Stomach (tissue), 9 donors: ENCODE measurements around the gene VGLL3. TPM values are rescaled to one million over a fixed set of nuclear protein-coding genes. Genes with fewer than 3 reads are reported as not detected.

ENCODE experiments used
- DNase-seq, 2 donors: peaks; one replicate each; pipeline versions ENCODE4 v3.0.0 to v3.0.0-alpha.2; 2013 to 2019
- H3K27ac ChIP-seq, 5 donors: fragments of 200-600 bp in 4 of 5; sonication (generic) in 4 of 5; one replicate each; pipeline ENCODE4 v1.5.1; 2013 to 2019; ENCODE audit warnings: mild to moderate bottlenecking in 1 of 5, moderate library complexity in 1 of 5
- H3K27me3 ChIP-seq, 3 donors: fragments of 200-600 bp; sonication (generic); one replicate each; pipeline ENCODE4 v1.5.1; 2017 to 2019; ENCODE audit warnings: mixed run types in 1 of 3
- H3K36me3 ChIP-seq, 4 donors: fragments of 200-600 bp; sonication (generic); 1 replicate in 3 of 4; 2 replicates in 1 of 4; pipeline ENCODE4 v1.5.1; 2016 to 2019
- H3K4me1 ChIP-seq, 4 donors: fragments of 200-600 bp; sonication (generic); one replicate each; pipeline ENCODE4 v1.5.1; 2016 to 2019
- H3K4me3 ChIP-seq, 4 donors: fragments of 200-600 bp; sonication (generic) in 3 of 4; one replicate each; pipeline ENCODE4 v1.5.1; 2016 to 2019; ENCODE audit warnings: mild to moderate bottlenecking in 1 of 4
- H3K9me3 ChIP-seq, 4 donors: fragments of 200-600 bp; sonication (generic); one replicate each; pipeline ENCODE4 v1.5.1; 2016 to 2019
- CTCF ChIP-seq, 7 experiments: fragments of 450-650 bp in 4 of 7; fragments of 200-600 bp in 3 of 7; sonication (generic) in 3 of 7; IDR thresholded peaks; one replicate each; pipeline ENCODE4 v1.5.1; 2016 to 2019; ENCODE audit warnings: antibody characterized with exemption in 7 of 7, control low read depth in 2 of 7, mild to moderate bottlenecking in 1 of 7
- EP300 ChIP-seq: sonication (generic); formaldehyde crosslinking; IDR thresholded peaks from one replicate; pipeline ENCODE4 v1.6.1; 2017; ENCODE audit warnings: antibody characterized with exemption
- POLR2A ChIP-seq, 4 donors: fragments of 450-650 bp; IDR thresholded peaks; one replicate each; pipeline ENCODE4 v1.6.1; 2016; ENCODE audit warnings: antibody characterized with exemption in 4 of 4, control low read depth in 2 of 4, mild to moderate bottlenecking in 1 of 4, moderate library complexity in 1 of 4
- POLR2AphosphoS5 ChIP-seq, 3 donors: sonication (generic); formaldehyde crosslinking; IDR thresholded peaks; one replicate each; pipeline ENCODE4 v1.6.1; 2016; ENCODE audit warnings: antibody characterized with exemption in 3 of 3
- WGBS, 5 donors: extraction: QIAGEN DNeasy Blood & Tissue Kit in 3 of 5; methylation state at CpG; one replicate each; pipeline versions ENCODE4 v1.1.5 to v1.1.7; 2013 to 2018; 5-methylcytosine and 5-hydroxymethylcytosine counted together
- intact Hi-C: fragments of 100-400 bp; cut with DNase I; formaldehyde crosslinking; loops from one replicate; pipeline ENCODE4 v1.15.1; 2023; ENCODE audit warnings: low total_unique reads
- polyA plus RNA-seq, 3 donors: library from polyadenylated mRNA; stranded (reverse); fragments of 200-250 nt; gene quantifications; one replicate each; pipeline ENCODE4 v1.2.3, GENCODE V29; 2013
- total RNA-seq, 5 donors: library from RNA; depleted of rRNA; stranded (reverse); fragments of >200 nt; gene quantifications; one replicate each; pipeline versions ENCODE4 v1.1.0 to v1.2.3, GENCODE V29; 2014 to 2016
- donor health status: healthy with polysubstance abuse.
- donor health status: Bipolar disorder and iron deficiency.
- donor health status: healthy.

The VGLL3 gene
- total and polyA plus RNA-seq, 8 donors = 0.60 to 23.7 (median 6.1) TPM

- Histone ChIP-seq H3K36me3 (no peaks in the 10 kb centered on the region), H3K27ac (no peak overlapping the region), H3K4me3 (no peak overlapping the region), H3K4me1 (peaks cover 0 to 4% (median 0%) of the 10 kb centered on the region in 4 donors), H3K9me3 (no peaks in the 10 kb centered on the region), H3K27me3 (no peaks in the 10 kb centered on the region)
- WGBS, 5 donors = 67 to 100% (median 91%) methylated on average over 1 of the region's 1 CpG
- intact Hi-C loops = no loop called here
- no peak for DNase-seq
- TF ChIP-seq POLR2AphosphoS5 (IDR thresholded peaks at IDR 0.05) (no peak), EP300 (no peak), POLR2A (IDR thresholded peaks at IDR 0.05) (no peak), CTCF (IDR thresholded peaks at IDR 0.05) (no peak)
These were observed 7.6 kb upstream of the VGLL3 start for GRCh38 chr3:86998569-86998968.

- intact Hi-C loops = no loop called here
- H3K27ac ChIP-seq = no peak overlapping the region
- DNase-seq = no peak
- H3K4me1 ChIP-seq = peaks cover 0 to 13% (median 3%) of the 10 kb centered on the region in 4 donors
- no peak for TF ChIP-seq POLR2AphosphoS5 (IDR thresholded peaks at IDR 0.05)
- no peak for TF ChIP-seq CTCF (IDR thresholded peaks at IDR 0.05)
- no peak for TF ChIP-seq POLR2A (IDR thresholded peaks at IDR 0.05)
- TF ChIP-seq EP300 = no peak
- H3K4me3 ChIP-seq = no peak overlapping the region
- H3K36me3 ChIP-seq = no peaks in the 10 kb centered on the region
- no peaks in the 10 kb centered on the region for H3K9me3 ChIP-seq
- peaks cover 0 to 2% (median 0%) of the 10 kb centered on the region in 3 donors for H3K27me3 ChIP-seq
- 86 to 91% (median 90%) methylated on average over 5 of the region's 5 CpGs for WGBS, 5 donors
These were observed 5.5 kb upstream of the VGLL3 start for GRCh38 chr3:86996261-86996955.

GRCh38 chr3:86995537-86995936 lies 4.6 kb upstream of the VGLL3 start:
- peaks cover 0 to 17% (median 6%) of the 10 kb centered on the region in 4 donors for H3K4me1 ChIP-seq
- DNase-seq = no peak
- 79 to 90% (median 85%) methylated on average over 5 of the region's 5 CpGs for WGBS, 5 donors
- H3K4me3 ChIP-seq = no peak overlapping the region
- TF ChIP-seq EP300 (no peak), CTCF (IDR thresholded peaks at IDR 0.05) (no peak)
- no peak overlapping the region for H3K27ac ChIP-seq
- H3K36me3 ChIP-seq = no peaks in the 10 kb centered on the region
- H3K27me3 ChIP-seq = peaks cover 0 to 11% (median 8%) of the 10 kb centered on the region in 3 donors
- no peaks in the 10 kb centered on the region for H3K9me3 ChIP-seq
- intact Hi-C loops = no loop called here

- no peak overlapping the region for H3K27ac ChIP-seq
- TF ChIP-seq POLR2AphosphoS5 (IDR thresholded peaks at IDR 0.05) = no peak
- no peak for TF ChIP-seq EP300
- no peak for TF ChIP-seq POLR2A (IDR thresholded peaks at IDR 0.05)
- no peak for TF ChIP-seq CTCF (IDR thresholded peaks at IDR 0.05)
- WGBS, 5 donors = 36 to 52% (median 38%) methylated on average over 7 of the region's 7 CpGs
- no peaks in the 10 kb centered on the region for H3K9me3 ChIP-seq
- H3K4me1 ChIP-seq = peaks cover 0 to 24% (median 12%) of the 10 kb centered on the region in 4 donors
- H3K36me3 ChIP-seq = no peaks in the 10 kb centered on the region
- intact Hi-C loops = no loop called here
- no peak overlapping the region for H3K4me3 ChIP-seq
- H3K27me3 ChIP-seq = peaks cover 0 to 21% (median 15%) of the 10 kb centered on the region in 3 donors
- no peak for DNase-seq
These were observed 2.8 kb upstream of the VGLL3 start for GRCh38 chr3:86993704-86994103.
